DND-41 (cell line): ENCODE measurements around the gene TEX2.

Experiments
- EZH2 ChIP-seq: IDR thresholded peaks from 3 replicates; pipeline ENCODE4 v1.6.1; 2012; ENCODE audit warnings: borderline replicate concordance, low read depth, mild to moderate bottlenecking, moderate library complexity, low read length, inconsistent platforms; ENCODE audit not compliant: severe bottlenecking
- TF ChIP-seq, protein P1 (sequence below): IDR thresholded peaks from 2 replicates; pipeline ENCODE4 v1.5.1; 2012; ENCODE audit warnings: borderline replicate concordance, low read length, moderate library complexity, mild to moderate bottlenecking; ENCODE audit not compliant: poor library complexity, severe bottlenecking; ENCODE audit errors: extremely low read depth

DNA sequence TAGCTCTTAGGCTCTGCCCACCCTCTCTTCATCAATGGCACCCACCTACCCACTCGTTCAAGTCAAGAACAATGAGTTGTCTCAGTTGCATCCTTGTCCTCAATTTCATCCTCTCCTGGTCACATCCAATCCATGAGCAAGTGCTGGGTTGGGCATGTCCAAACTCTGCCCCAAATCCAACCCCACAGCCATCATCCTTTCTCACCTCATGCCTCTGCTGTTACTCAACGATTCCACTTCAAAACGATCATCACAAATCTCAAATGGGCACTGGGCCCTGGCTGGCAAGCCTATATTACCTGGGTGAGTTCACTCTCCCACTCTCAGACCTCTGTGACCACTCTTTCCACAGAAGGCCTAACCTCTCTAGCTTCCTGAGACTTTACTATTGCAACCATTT is 12.0 kb upstream of the TEX2 start:
- TF ChIP-seq, protein P1, sequence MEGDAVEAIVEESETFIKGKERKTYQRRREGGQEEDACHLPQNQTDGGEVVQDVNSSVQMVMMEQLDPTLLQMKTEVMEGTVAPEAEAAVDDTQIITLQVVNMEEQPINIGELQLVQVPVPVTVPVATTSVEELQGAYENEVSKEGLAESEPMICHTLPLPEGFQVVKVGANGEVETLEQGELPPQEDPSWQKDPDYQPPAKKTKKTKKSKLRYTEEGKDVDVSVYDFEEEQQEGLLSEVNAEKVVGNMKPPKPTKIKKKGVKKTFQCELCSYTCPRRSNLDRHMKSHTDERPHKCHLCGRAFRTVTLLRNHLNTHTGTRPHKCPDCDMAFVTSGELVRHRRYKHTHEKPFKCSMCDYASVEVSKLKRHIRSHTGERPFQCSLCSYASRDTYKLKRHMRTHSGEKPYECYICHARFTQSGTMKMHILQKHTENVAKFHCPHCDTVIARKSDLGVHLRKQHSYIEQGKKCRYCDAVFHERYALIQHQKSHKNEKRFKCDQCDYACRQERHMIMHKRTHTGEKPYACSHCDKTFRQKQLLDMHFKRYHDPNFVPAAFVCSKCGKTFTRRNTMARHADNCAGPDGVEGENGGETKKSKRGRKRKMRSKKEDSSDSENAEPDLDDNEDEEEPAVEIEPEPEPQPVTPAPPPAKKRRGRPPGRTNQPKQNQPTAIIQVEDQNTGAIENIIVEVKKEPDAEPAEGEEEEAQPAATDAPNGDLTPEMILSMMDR, result no peak
- no peak for TF ChIP-seq EZH2
